Measurements from ENCODE around the gene LETMD1. TPM values are rescaled to one million over a fixed set of nuclear protein-coding genes. Genes with fewer than 3 reads are reported as not detected.

The LETMD1 gene
- polyA plus RNA-seq, 1 of the 3 experiments (the other 2 are of a cell fraction): 67.8 TPM

DNA sequence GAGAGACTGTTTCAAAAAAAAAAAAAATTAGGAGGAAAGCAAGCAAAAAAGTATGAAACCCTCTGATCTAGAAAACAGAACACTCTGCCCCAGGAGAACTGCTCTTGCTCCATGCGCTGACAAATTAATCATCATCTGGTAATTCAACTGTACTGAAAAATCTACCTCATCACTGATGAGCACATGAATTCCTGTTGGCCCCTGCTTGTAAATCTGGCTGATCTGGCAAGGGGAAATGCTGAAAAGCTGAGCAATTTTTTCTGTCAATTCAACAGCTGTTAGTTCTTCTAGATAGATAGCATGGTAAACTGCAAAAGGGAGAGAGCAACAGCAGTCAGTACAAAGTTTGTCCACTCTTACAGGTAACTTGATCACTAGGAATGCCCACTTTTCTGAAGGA, 50.5 kb downstream of the LETMD1 start:
- TF ChIP-seq YY1 (IDR thresholded peaks at IDR 0.05; ENCODE audit: low read depth) (no peak), CHD2 (IDR thresholded peaks at IDR 0.05; ENCODE audit: low read length, partially characterized antibody) (no peak), NRF1 (IDR thresholded peaks at IDR 0.05; ENCODE audit: low read depth, low read length) (no peak), TEAD4 (IDR thresholded peaks at IDR 0.05; ENCODE audit: borderline replicate concordance, insufficient read depth) (no peak), MXI1 (IDR thresholded peaks at IDR 0.05; ENCODE audit: low read depth, low read length) (no peak), RAD21 (IDR thresholded peaks at IDR 0.05; ENCODE audit: low read length) (no peak), MEF2A (IDR thresholded peaks at IDR 0.05; ENCODE audit: borderline replicate concordance, low read depth) (no peak)
- TF ChIP-seq, protein P1, sequence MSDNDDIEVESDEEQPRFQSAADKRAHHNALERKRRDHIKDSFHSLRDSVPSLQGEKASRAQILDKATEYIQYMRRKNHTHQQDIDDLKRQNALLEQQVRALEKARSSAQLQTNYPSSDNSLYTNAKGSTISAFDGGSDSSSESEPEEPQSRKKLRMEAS (IDR thresholded peaks at IDR 0.05; ENCODE audit: low read depth): no peak
- TF ChIP-seq, protein P2, sequence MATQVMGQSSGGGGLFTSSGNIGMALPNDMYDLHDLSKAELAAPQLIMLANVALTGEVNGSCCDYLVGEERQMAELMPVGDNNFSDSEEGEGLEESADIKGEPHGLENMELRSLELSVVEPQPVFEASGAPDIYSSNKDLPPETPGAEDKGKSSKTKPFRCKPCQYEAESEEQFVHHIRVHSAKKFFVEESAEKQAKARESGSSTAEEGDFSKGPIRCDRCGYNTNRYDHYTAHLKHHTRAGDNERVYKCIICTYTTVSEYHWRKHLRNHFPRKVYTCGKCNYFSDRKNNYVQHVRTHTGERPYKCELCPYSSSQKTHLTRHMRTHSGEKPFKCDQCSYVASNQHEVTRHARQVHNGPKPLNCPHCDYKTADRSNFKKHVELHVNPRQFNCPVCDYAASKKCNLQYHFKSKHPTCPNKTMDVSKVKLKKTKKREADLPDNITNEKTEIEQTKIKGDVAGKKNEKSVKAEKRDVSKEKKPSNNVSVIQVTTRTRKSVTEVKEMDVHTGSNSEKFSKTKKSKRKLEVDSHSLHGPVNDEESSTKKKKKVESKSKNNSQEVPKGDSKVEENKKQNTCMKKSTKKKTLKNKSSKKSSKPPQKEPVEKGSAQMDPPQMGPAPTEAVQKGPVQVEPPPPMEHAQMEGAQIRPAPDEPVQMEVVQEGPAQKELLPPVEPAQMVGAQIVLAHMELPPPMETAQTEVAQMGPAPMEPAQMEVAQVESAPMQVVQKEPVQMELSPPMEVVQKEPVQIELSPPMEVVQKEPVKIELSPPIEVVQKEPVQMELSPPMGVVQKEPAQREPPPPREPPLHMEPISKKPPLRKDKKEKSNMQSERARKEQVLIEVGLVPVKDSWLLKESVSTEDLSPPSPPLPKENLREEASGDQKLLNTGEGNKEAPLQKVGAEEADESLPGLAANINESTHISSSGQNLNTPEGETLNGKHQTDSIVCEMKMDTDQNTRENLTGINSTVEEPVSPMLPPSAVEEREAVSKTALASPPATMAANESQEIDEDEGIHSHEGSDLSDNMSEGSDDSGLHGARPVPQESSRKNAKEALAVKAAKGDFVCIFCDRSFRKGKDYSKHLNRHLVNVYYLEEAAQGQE (IDR thresholded peaks at IDR 0.05; ENCODE audit: low read depth, low read length): no peak
- TF ChIP-seq, protein P3, sequence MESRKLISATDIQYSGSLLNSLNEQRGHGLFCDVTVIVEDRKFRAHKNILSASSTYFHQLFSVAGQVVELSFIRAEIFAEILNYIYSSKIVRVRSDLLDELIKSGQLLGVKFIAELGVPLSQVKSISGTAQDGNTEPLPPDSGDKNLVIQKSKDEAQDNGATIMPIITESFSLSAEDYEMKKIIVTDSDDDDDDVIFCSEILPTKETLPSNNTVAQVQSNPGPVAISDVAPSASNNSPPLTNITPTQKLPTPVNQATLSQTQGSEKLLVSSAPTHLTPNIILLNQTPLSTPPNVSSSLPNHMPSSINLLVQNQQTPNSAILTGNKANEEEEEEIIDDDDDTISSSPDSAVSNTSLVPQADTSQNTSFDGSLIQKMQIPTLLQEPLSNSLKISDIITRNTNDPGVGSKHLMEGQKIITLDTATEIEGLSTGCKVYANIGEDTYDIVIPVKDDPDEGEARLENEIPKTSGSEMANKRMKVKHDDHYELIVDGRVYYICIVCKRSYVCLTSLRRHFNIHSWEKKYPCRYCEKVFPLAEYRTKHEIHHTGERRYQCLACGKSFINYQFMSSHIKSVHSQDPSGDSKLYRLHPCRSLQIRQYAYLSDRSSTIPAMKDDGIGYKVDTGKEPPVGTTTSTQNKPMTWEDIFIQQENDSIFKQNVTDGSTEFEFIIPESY (IDR thresholded peaks at IDR 0.05; ENCODE audit: borderline replicate concordance, low read depth): no peak
- ChIA-PET POLR2A (interaction anchor here (0.6 kb wide), 1 partner anchor 9 kb away, joined by 4 read pairs; no protein-coding TSS in a partner anchor), CTCF (interaction anchor here (0.8 kb wide), 1 partner anchor 242 kb away, joined by 3 read pairs; no protein-coding TSS in a partner anchor)
- no peak overlapping the region for H3K4me3 ChIP-seq (ENCODE audit: low read depth in 2 of 2, low read length in 1 of 2)
- H3F3A ChIP-seq (replicated peaks; ENCODE audit: insufficient read depth): peaks cover 5% of the 10 kb centered on the region
- no peaks in the 10 kb centered on the region for H4K20me1 ChIP-seq (ENCODE audit: insufficient read depth)
- H3K9me3 ChIP-seq: no peaks in the 10 kb centered on the region
- no peaks in the 10 kb centered on the region for H3K9me2 ChIP-seq
- no peaks in the 10 kb centered on the region for H3K79me2 ChIP-seq (ENCODE audit: insufficient read depth)
- WGBS (ENCODE audit: low lambda C conversion rate): 100% methylated on average over 1 of the region's 1 CpG
- no peaks in the 10 kb centered on the region for H3K27me3 ChIP-seq (ENCODE audit: insufficient read depth)
- no peak overlapping the region for H3K27ac ChIP-seq (ENCODE audit: low read depth in 2 of 2, low read length in 1 of 2)
- no peak for DNase-seq
- H3K4me1 ChIP-seq (ENCODE audit: control insufficient read depth in 1 of 2, insufficient read depth in 2 of 2, low read depth in 1 of 2, low read length in 1 of 2): no peaks in the 10 kb centered on the region
- H2AFZ ChIP-seq (ENCODE audit: low read depth): no peak overlapping the region
- H3K9ac ChIP-seq: no peak overlapping the region
- no peak overlapping the region for H3K4me2 ChIP-seq
- H3K36me3 ChIP-seq (replicated peaks in 1 of 2; ENCODE audit: control insufficient read depth in 1 of 2, insufficient read depth in 2 of 2, low read length in 1 of 2): peaks cover 50 to 67% of the 10 kb centered on the region in 2 experiments

DNA sequence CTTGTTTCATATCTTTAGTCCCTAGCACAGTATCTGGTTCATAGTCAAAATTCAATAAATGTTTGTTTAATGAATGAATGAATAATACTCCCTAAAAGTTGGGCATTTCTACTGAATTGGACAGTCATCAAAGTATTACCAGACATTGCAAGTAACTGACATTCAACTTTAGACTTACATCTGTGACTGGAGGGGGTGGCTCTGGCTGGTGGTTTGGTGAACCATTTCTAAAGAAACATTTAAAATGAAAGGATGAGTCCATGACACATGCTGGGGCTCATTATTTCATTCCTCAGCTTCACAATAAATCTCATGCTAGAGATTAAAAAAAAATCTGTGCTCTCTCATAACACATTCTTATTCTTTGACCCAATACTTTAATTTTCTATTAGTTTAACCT, 55.9 kb downstream of the LETMD1 start:
- POLR2A ChIA-PET: no interaction called here
- CTCF ChIA-PET: no interaction called here
- TF ChIP-seq JUND (IDR thresholded peaks at IDR 0.05): no peak
- no peak for TF ChIP-seq NFIC (IDR thresholded peaks at IDR 0.05; ENCODE audit: borderline replicate concordance)
- no peak for TF ChIP-seq RXRA (IDR thresholded peaks at IDR 0.05; ENCODE audit: borderline replicate concordance, low read depth)
- no peak for TF ChIP-seq EZH2phosphoT487 (IDR thresholded peaks at IDR 0.05; ENCODE audit: borderline replicate concordance, low read depth)
- TF ChIP-seq ELF1 (IDR thresholded peaks at IDR 0.05): no peak
- TF ChIP-seq SIN3A (IDR thresholded peaks at IDR 0.05; ENCODE audit: borderline replicate concordance, low read depth, low read length): no peak
- TF ChIP-seq, protein P4, sequence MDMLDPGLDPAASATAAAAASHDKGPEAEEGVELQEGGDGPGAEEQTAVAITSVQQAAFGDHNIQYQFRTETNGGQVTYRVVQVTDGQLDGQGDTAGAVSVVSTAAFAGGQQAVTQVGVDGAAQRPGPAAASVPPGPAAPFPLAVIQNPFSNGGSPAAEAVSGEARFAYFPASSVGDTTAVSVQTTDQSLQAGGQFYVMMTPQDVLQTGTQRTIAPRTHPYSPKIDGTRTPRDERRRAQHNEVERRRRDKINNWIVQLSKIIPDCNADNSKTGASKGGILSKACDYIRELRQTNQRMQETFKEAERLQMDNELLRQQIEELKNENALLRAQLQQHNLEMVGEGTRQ (IDR thresholded peaks at IDR 0.05; ENCODE audit: borderline replicate concordance, low read depth, low read length): no peak
- no peak for TF ChIP-seq RAD21 (IDR thresholded peaks at IDR 0.05; ENCODE audit: low read length)
- TF ChIP-seq, protein P5, sequence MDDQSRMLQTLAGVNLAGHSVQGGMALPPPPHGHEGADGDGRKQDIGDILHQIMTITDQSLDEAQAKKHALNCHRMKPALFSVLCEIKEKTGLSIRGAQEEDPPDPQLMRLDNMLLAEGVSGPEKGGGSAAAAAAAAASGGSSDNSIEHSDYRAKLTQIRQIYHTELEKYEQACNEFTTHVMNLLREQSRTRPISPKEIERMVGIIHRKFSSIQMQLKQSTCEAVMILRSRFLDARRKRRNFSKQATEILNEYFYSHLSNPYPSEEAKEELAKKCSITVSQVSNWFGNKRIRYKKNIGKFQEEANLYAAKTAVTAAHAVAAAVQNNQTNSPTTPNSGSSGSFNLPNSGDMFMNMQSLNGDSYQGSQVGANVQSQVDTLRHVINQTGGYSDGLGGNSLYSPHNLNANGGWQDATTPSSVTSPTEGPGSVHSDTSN (IDR thresholded peaks at IDR 0.05): no peak
- TF ChIP-seq FOSL2 (IDR thresholded peaks at IDR 0.05; ENCODE audit: borderline replicate concordance, low read depth): no peak
- no peak for TF ChIP-seq YY1 (IDR thresholded peaks at IDR 0.05; ENCODE audit: low read depth)
- no peak for TF ChIP-seq SMC3 (IDR thresholded peaks at IDR 0.05; ENCODE audit: low read depth, low read length)
- TF ChIP-seq POLR2AphosphoS5 (IDR thresholded peaks at IDR 0.05; ENCODE audit: low read depth, low read length): no peak
- TF ChIP-seq TCF12 (IDR thresholded peaks at IDR 0.05): no peak

More for the DNA sequence above, 55.9 kb downstream of the LETMD1 start:
- Histone ChIP-seq H3K4me2 (no peak overlapping the region), H2AFZ (ENCODE audit: low read depth) (no peak overlapping the region), H3K9me3 (no peaks in the 10 kb centered on the region), H3K4me1 (ENCODE audit: control insufficient read depth in 1 of 2, insufficient read depth in 2 of 2, low read depth in 1 of 2, low read length in 1 of 2) (no peaks in the 10 kb centered on the region), H3K27ac (ENCODE audit: low read depth in 2 of 2, low read length in 1 of 2) (no peak overlapping the region), H3K9me2 (no peaks in the 10 kb centered on the region), H3K27me3 (ENCODE audit: insufficient read depth) (no peaks in the 10 kb centered on the region), H4K20me1 (ENCODE audit: insufficient read depth) (no peaks in the 10 kb centered on the region), H3K9ac (no peak overlapping the region), H3F3A (replicated peaks; ENCODE audit: insufficient read depth) (no peaks in the 10 kb centered on the region), H3K4me3 (ENCODE audit: low read depth in 2 of 2, low read length in 1 of 2) (no peak overlapping the region), H3K79me2 (ENCODE audit: insufficient read depth) (no peaks in the 10 kb centered on the region), H3K36me3 (replicated peaks in 1 of 2; ENCODE audit: control insufficient read depth in 1 of 2, insufficient read depth in 2 of 2, low read length in 1 of 2) (peaks cover 51 to 70% of the 10 kb centered on the region in 2 experiments)
- no peak for DNase-seq
